HepG2 (cell line): ENCODE measurements around the gene SPRYD4. TPM values are rescaled to one million over a fixed set of nuclear protein-coding genes. Genes with fewer than 3 reads are reported as not detected.
A peak's percentile ranks its signal among the peaks of the same experiment; 100 is the strongest.

Experiments
- ERF ChIP-seq: IDR thresholded peaks from 2 replicates; pipeline ENCODE4 v1.6.1; 2018; ENCODE audit warnings: missing biosample characterization, missing genetic modification reagents
- FOXK2 ChIP-seq: fragments of 450-650 bp; IDR thresholded peaks from 2 replicates; pipeline ENCODE4 v1.6.1; 2016
- LBX2 ChIP-seq: sonication (generic); formaldehyde crosslinking; IDR thresholded peaks from 2 replicates; pipeline ENCODE4 v1.5.0; 2020; ENCODE audit warnings: missing genetic modification reagents, mild to moderate bottlenecking, borderline replicate concordance
- MBD4 ChIP-seq: IDR thresholded peaks from 2 replicates; pipeline ENCODE4 v1.6.1; 2012; ENCODE audit warnings: low read length, inconsistent platforms, borderline replicate concordance
- TBX2 ChIP-seq: sonication (generic); formaldehyde crosslinking; IDR thresholded peaks from 2 replicates; pipeline ENCODE4 v1.5.0; 2020; ENCODE audit warnings: missing genetic modification reagents, mild to moderate bottlenecking, borderline replicate concordance
- ZHX1 ChIP-seq: sonication (generic); formaldehyde crosslinking; IDR thresholded peaks from 2 replicates; pipeline ENCODE4 v1.8.1; 2022; ENCODE audit warnings: low read depth, mild to moderate bottlenecking, missing genetic modification reagents
- ZNF136 ChIP-seq: sonication (generic); formaldehyde crosslinking; IDR thresholded peaks from 2 replicates; pipeline ENCODE4 v1.8.1; 2022; ENCODE audit warnings: low read depth, mild to moderate bottlenecking, moderate library complexity, missing genetic modification reagents
- ZNF205 ChIP-seq: IDR thresholded peaks from 2 replicates; pipeline ENCODE4 v1.6.1; 2018; ENCODE audit warnings: missing biosample characterization, missing genetic modification reagents
- ZNF292 ChIP-seq: sonication (generic); formaldehyde crosslinking; IDR thresholded peaks from 2 replicates; pipeline ENCODE4 v1.8.1; 2022; ENCODE audit warnings: mild to moderate bottlenecking, low read depth, missing genetic modification reagents, borderline replicate concordance
- ZNF34 ChIP-seq: sonication (generic); formaldehyde crosslinking; IDR thresholded peaks from 2 replicates; pipeline ENCODE4 v1.4.0; 2020; ENCODE audit warnings: mild to moderate bottlenecking, missing genetic modification reagents, borderline replicate concordance
- ZNF468 ChIP-seq: sonication (generic); formaldehyde crosslinking; IDR thresholded peaks from 2 replicates; pipeline ENCODE4 v1.8.0; 2022; ENCODE audit warnings: mild to moderate bottlenecking, moderate library complexity, missing genetic modification reagents
- polyA plus RNA-seq, 8 experiments: library from polyadenylated mRNA; depleted of rRNA in 3 of 8; stranded (reverse) in 7 of 8; unstranded in 1 of 8; fragments of >200 nt; fragmentation: Illumina TruSeq in 4 of 8; extraction: Trizol in 4 of 8; gene quantifications; 2 replicates each; pipeline versions ENCODE4 v1.2.1 to v1.2.3, GENCODE V29; 2011 to 2016; ENCODE audit warnings: low read depth in 4 of 8, missing spikeins in 1 of 8, mixed read lengths in 1 of 8; ENCODE audit not compliant: insufficient read depth in 1 of 8
- total RNA-seq, 5 experiments: library from RNA; depleted of rRNA; stranded (reverse); fragments of >200 nt; fragmentation: Illumina TruSeq; extraction: Trizol; gene quantifications; 2 replicates each; pipeline ENCODE4 v1.2.3, GENCODE V29; 2016; ENCODE audit warnings: low read depth in 1 of 5
- TF ChIP-seq, protein P1 (sequence below): sonication (generic); formaldehyde crosslinking; IDR thresholded peaks from 2 replicates; pipeline ENCODE4 v1.8.1; 2023; ENCODE audit warnings: mild to moderate bottlenecking, missing genetic modification reagents
- TF ChIP-seq, protein P2 (sequence below): sonication (generic); formaldehyde crosslinking; IDR thresholded peaks from 2 replicates; pipeline ENCODE4 v1.5.0; 2020; ENCODE audit warnings: mild to moderate bottlenecking, missing genetic modification reagents
- TF ChIP-seq, protein P3 (sequence below): sonication (generic); formaldehyde crosslinking; IDR thresholded peaks from 2 replicates; pipeline ENCODE4 v1.5.0; 2020; ENCODE audit warnings: mild to moderate bottlenecking, missing genetic modification reagents, borderline replicate concordance

SPRYD4 gene
- total and polyA plus RNA-seq, 2 of the 13 experiments (the other 11 are each of a cell fraction or from before 2014, with no cell fraction given), result 3.9 to 4.5 TPM

DNA sequence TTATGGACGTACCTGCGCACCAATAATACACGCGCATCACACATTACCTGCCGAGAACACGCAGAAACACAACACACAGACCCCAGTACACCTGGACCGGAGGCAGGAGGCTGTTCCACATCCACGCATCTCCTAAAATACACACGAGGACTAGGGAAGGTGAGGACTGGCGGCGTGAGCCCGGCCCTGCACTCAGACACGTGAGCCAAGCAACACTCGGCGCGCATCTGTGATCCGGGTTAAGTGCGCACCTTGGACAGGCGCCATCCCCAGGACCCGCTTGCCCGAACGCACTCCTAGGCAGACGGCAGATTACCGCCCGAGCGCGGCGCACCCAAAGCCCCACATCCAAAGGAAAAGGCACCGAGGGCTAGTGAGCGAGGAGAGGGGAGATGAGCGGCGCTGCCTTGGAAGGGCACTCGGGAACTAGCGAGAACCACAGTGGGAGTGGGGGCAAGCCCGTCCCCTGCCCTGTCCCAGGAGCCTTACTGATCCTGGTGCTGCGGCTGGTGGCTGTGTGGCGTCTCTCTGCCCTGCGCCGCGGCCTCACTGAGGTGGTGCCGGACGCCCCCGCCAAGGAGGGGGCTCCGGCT is 19.2 kb downstream of the SPRYD4 start (continued):
- TF ChIP-seq ZHX1 (no peak; the same call in 1 of the 2 replicates), ZNF136 (peak; percentile 70; the same call in 1 of the 2 replicates), ZNF468 (CRISPR knock-in tag) (no peak), ERF (CRISPR knock-in tag) (no peak), ZNF34 (CRISPR knock-in tag) (peak; percentile 69; the same call in 1 of the 2 replicates), ZNF292 (CRISPR knock-in tag) (peak; percentile 71), ZNF205 (CRISPR knock-in tag) (0 out of 2 replicates have a peak, but pooled peaks have one; percentile 19), TBX2 (CRISPR knock-in tag) (peak; percentile 16), FOXK2 (no peak), LBX2 (CRISPR knock-in tag) (peak; percentile 31; the same call in 1 of the 2 replicates), MBD4 (no peak)
- TF ChIP-seq, protein P1, sequence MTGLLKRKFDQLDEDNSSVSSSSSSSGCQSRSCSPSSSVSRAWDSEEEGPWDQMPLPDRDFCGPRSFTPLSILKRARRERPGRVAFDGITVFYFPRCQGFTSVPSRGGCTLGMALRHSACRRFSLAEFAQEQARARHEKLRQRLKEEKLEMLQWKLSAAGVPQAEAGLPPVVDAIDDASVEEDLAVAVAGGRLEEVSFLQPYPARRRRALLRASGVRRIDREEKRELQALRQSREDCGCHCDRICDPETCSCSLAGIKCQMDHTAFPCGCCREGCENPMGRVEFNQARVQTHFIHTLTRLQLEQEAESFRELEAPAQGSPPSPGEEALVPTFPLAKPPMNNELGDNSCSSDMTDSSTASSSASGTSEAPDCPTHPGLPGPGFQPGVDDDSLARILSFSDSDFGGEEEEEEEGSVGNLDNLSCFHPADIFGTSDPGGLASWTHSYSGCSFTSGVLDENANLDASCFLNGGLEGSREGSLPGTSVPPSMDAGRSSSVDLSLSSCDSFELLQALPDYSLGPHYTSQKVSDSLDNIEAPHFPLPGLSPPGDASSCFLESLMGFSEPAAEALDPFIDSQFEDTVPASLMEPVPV (CRISPR knock-in tag), result 0 out of 2 replicates have a peak, but pooled peaks have one; percentile 25
- TF ChIP-seq, protein P2, sequence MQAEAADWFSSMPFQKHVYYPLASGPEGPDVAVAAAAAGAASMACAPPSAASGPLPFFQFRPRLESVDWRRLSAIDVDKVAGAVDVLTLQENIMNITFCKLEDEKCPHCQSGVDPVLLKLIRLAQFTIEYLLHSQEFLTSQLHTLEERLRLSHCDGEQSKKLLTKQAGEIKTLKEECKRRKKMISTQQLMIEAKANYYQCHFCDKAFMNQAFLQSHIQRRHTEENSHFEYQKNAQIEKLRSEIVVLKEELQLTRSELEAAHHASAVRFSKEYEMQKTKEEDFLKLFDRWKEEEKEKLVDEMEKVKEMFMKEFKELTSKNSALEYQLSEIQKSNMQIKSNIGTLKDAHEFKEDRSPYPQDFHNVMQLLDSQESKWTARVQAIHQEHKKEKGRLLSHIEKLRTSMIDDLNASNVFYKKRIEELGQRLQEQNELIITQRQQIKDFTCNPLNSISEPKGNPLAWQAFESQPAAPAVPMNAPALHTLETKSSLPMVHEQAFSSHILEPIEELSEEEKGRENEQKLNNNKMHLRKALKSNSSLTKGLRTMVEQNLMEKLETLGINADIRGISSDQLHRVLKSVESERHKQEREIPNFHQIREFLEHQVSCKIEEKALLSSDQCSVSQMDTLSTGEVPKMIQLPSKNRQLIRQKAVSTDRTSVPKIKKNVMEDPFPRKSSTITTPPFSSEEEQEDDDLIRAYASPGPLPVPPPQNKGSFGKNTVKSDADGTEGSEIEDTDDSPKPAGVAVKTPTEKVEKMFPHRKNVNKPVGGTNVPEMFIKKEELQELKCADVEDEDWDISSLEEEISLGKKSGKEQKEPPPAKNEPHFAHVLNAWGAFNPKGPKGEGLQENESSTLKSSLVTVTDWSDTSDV (CRISPR knock-in tag), result 0 out of 2 replicates have a peak, but pooled peaks have one; percentile 55
- TF ChIP-seq, protein P3, sequence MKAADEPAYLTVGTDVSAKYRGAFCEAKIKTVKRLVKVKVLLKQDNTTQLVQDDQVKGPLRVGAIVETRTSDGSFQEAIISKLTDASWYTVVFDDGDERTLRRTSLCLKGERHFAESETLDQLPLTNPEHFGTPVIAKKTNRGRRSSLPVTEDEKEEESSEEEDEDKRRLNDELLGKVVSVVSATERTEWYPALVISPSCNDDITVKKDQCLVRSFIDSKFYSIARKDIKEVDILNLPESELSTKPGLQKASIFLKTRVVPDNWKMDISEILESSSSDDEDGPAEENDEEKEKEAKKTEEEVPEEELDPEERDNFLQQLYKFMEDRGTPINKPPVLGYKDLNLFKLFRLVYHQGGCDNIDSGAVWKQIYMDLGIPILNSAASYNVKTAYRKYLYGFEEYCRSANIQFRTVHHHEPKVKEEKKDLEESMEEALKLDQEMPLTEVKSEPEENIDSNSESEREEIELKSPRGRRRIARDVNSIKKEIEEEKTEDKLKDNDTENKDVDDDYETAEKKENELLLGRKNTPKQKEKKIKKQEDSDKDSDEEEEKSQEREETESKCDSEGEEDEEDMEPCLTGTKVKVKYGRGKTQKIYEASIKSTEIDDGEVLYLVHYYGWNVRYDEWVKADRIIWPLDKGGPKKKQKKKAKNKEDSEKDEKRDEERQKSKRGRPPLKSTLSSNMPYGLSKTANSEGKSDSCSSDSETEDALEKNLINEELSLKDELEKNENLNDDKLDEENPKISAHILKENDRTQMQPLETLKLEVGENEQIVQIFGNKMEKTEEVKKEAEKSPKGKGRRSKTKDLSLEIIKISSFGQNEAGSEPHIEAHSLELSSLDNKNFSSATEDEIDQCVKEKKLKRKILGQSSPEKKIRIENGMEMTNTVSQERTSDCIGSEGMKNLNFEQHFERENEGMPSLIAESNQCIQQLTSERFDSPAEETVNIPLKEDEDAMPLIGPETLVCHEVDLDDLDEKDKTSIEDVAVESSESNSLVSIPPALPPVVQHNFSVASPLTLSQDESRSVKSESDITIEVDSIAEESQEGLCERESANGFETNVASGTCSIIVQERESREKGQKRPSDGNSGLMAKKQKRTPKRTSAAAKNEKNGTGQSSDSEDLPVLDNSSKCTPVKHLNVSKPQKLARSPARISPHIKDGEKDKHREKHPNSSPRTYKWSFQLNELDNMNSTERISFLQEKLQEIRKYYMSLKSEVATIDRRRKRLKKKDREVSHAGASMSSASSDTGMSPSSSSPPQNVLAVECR (CRISPR knock-in tag), result peak; percentile 50; the same call in 1 of the 2 replicates
